Measurements from ENCODE around the gene SRD5A3. TPM values are rescaled to one million over a fixed set of nuclear protein-coding genes. Genes with fewer than 3 reads are reported as not detected.

The SRD5A3 gene
- total RNA-seq, 1 donor from 2014 or later = 74.2 TPM

DNA sequence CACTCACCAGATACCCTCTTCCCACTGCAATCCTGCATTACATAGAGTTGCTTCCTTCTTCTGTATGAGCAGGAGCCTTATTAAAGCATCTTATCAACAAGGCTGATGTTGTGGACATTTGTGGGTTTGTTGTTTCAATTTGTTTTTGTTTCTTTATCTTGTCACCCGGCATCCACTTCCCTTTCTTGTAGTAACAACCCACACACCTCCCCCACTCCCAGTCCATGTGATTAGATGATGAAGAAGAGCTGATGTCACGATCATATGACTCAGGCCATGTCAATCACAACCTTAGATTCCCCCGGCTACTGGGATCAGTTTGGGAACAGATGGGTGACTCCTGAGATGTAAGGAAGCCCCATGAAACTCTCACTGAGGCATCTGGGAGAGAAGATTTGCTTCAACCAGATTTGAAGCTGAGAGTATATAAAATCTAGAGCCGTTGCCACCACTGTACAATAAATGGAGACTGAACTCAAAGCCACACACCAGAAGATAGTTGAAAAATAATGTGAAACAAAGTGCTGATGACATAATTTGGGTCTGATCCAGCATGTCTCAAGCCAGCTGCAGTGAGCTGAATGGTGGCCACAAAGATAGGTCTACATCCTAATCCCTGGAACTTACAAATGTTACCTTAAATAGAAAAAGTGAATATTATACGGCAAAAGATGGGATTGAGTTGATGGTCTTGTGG, 34.1 kb upstream of the SRD5A3 start:
- no peaks in the 10 kb centered on the region for H3K9me3 Mint-ChIP-seq (ENCODE audit: unreplicated experiment)
- H3K4me3 Mint-ChIP-seq (ENCODE audit: unreplicated experiment) = no peak overlapping the region
- H3K36me3 Mint-ChIP-seq (ENCODE audit: low read depth, unreplicated experiment) = no peaks in the 10 kb centered on the region
- no peak for DNase-seq (ENCODE audit: low spot score)
- H3K27me3 Mint-ChIP-seq (ENCODE audit: unreplicated experiment) = peaks cover 5% of the 10 kb centered on the region
- H3K27ac Mint-ChIP-seq (ENCODE audit: unreplicated experiment) = peak overlapping the region; percentile 15
- TF ChIP-seq, protein P1, sequence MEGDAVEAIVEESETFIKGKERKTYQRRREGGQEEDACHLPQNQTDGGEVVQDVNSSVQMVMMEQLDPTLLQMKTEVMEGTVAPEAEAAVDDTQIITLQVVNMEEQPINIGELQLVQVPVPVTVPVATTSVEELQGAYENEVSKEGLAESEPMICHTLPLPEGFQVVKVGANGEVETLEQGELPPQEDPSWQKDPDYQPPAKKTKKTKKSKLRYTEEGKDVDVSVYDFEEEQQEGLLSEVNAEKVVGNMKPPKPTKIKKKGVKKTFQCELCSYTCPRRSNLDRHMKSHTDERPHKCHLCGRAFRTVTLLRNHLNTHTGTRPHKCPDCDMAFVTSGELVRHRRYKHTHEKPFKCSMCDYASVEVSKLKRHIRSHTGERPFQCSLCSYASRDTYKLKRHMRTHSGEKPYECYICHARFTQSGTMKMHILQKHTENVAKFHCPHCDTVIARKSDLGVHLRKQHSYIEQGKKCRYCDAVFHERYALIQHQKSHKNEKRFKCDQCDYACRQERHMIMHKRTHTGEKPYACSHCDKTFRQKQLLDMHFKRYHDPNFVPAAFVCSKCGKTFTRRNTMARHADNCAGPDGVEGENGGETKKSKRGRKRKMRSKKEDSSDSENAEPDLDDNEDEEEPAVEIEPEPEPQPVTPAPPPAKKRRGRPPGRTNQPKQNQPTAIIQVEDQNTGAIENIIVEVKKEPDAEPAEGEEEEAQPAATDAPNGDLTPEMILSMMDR (IDR thresholded peaks at IDR 0.05; ENCODE audit: unreplicated experiment) = no peak
- H3K4me1 Mint-ChIP-seq (ENCODE audit: unreplicated experiment) = peaks cover 18% of the 10 kb centered on the region

DNA sequence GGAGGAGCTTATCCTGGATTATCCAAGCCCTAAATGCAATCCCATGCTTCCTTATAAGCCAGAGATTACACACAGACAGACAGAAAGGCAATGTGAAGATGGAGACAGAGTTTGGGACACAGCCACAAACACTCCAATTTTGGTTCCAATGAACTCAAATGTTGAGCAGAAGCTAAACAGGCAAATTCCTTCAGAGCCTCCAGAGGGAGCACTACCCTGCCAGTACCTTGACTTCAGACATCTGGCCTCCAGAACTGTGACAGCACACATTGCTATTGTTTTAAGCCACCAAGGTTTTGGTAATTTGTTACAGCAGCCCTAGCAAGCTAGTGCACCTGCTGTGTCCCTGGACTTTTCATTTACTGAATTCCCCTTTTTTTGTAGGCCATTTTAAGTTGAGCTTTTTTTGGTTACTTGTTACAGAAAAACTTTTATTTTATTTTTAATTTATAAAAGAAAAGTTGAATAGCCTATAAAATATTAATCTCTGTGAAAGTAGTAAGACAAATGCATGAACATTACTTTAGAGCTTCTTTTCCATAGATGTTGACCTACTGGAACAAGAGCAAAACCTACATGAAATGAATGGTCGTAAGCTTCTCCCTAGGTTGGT, 33.4 kb upstream of the SRD5A3 start:
- peak; percentile 39 for DNase-seq (ENCODE audit: low spot score)
- H3K4me1 Mint-ChIP-seq (ENCODE audit: unreplicated experiment) = peaks cover 20% of the 10 kb centered on the region
- no peaks in the 10 kb centered on the region for H3K9me3 Mint-ChIP-seq (ENCODE audit: unreplicated experiment)
- peaks cover 5% of the 10 kb centered on the region for H3K27me3 Mint-ChIP-seq (ENCODE audit: unreplicated experiment)
- no peak overlapping the region for H3K27ac Mint-ChIP-seq (ENCODE audit: unreplicated experiment)
- no peaks in the 10 kb centered on the region for H3K36me3 Mint-ChIP-seq (ENCODE audit: low read depth, unreplicated experiment)
- H3K4me3 Mint-ChIP-seq (ENCODE audit: unreplicated experiment) = no peak overlapping the region
- TF ChIP-seq, protein P1 (IDR thresholded peaks at IDR 0.05; ENCODE audit: unreplicated experiment) = peak; percentile 64

DNA sequence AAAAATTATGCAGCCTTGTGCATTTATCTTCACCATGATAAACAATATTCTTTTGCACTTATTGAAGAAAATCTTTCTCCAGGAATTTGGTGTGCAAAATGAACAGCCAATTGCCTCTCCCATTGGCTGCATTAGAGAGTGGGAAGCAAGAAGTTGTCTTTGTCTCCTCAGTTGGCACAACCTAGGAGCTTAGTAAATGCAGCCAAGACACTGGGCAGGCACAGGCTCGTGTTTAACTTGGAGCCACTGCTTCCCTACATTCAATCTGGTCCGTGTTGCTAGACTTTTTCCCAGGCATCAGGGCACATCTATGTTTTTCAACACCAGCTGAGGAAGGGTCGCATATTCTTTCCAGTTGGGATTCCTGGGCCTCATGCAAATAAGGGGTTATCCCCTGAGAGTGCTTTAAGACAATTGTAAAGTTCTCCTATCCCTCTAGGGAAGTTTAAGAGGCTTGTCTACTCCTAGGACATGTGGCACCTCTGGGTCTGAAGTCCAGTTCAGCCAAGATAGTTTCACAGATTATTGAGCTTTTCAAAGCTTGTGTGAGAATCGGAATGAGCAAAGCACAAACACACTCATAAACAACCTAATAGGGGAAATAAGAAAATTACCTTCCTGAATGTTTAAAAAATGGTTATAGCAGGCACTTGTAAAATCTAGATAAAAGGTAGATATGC, 31.8 kb upstream of the SRD5A3 start:
- Mint-ChIP-seq H3K27ac (ENCODE audit: unreplicated experiment) (no peak overlapping the region), H3K4me1 (ENCODE audit: unreplicated experiment) (peaks cover 35% of the 10 kb centered on the region), H3K27me3 (ENCODE audit: unreplicated experiment) (peaks cover 5% of the 10 kb centered on the region), H3K36me3 (ENCODE audit: low read depth, unreplicated experiment) (no peaks in the 10 kb centered on the region), H3K9me3 (ENCODE audit: unreplicated experiment) (no peaks in the 10 kb centered on the region), H3K4me3 (ENCODE audit: unreplicated experiment) (no peak overlapping the region)
- no peak for DNase-seq (ENCODE audit: low spot score)
- TF ChIP-seq, protein P1 (IDR thresholded peaks at IDR 0.05; ENCODE audit: unreplicated experiment) = no peak

DNA sequence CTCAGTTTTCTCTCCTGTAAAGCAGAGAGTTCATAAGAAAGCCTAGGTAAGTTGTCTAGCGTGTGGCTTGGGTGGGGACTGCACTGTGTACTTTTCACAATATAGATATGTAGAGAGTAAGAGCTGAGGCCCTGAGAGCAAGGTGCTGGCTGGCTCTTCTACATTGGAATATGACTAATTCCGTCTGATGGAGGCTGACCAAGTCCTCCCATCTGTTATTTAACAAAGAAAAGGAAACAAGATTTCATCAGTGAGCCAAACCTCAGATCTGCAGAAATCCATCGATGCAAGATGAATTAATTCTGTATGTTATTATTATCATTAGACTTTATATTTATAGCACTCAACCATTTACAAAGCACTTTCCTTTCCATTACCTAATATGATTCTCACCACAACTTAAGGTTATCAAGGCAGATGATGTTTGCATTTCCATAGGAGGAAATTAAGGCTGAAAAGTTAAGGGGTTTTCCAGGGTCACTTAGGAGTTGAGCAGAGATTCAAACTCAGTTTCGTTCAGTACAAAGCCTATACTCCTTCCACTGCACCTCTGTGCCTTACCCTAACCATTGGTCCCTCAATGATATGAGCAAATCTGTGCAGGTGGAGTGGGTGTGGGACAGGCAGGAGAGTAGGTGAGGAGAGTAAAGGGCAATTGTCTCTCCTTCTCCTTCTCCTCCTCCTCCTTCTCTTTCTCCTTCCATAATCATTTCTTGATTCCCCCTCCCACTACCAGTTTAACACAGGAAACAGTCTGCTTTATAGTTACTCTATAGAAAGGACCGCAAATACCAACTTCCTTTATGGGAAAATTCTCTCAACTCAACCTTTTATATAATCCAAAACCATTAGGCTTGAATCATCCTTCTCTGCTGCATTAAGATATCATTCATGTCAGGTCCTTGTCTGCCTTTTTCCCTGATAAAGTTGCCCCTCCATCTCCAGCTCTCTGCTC, 27.6 kb upstream of the SRD5A3 start:
- Mint-ChIP-seq H3K4me3 (ENCODE audit: unreplicated experiment) (no peak overlapping the region), H3K4me1 (ENCODE audit: unreplicated experiment) (peaks cover 54% of the 10 kb centered on the region), H3K27ac (ENCODE audit: unreplicated experiment) (peak overlapping the region; percentile 88), H3K36me3 (ENCODE audit: low read depth, unreplicated experiment) (no peaks in the 10 kb centered on the region), H3K27me3 (ENCODE audit: unreplicated experiment) (peaks cover 5% of the 10 kb centered on the region), H3K9me3 (ENCODE audit: unreplicated experiment) (no peaks in the 10 kb centered on the region)
- no peak for DNase-seq (ENCODE audit: low spot score)
- TF ChIP-seq, protein P1 (IDR thresholded peaks at IDR 0.05; ENCODE audit: unreplicated experiment) = no peak

Measured in endothelial cell (in vitro differentiated cells).